IPS DF 4.7 (cell line): Measurements from ENCODE around the gene SNAP47.

ENCODE experiments used
- DNase-seq: peaks from one replicate; pipeline ENCODE4 v3.0.0-alpha.2; 2013; ENCODE audit warnings: low spot score; ENCODE audit errors: extremely low read depth

The SNAP47 gene

DNA sequence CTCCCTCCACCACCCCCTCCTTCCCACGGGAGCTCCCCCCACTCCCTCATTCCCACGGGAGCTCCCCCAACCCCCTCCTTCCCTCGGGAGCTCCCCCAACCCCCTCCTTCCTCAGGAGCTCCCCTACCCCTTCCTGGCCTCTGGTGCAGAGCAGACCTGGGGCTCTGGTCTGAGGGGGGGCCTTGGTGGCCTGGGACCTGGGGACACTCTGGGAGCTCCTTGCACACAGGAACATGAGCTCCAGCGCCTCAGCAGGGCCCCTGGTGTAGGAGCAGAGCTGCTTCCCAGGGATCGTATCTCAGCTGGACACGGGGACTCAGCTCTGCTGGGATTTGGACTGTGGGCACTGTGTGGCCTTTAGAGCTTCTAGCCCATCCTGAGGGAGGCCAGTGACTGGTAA lies 60.5 kb downstream of the SNAP47 start:
- no peak for DNase-seq

DNA sequence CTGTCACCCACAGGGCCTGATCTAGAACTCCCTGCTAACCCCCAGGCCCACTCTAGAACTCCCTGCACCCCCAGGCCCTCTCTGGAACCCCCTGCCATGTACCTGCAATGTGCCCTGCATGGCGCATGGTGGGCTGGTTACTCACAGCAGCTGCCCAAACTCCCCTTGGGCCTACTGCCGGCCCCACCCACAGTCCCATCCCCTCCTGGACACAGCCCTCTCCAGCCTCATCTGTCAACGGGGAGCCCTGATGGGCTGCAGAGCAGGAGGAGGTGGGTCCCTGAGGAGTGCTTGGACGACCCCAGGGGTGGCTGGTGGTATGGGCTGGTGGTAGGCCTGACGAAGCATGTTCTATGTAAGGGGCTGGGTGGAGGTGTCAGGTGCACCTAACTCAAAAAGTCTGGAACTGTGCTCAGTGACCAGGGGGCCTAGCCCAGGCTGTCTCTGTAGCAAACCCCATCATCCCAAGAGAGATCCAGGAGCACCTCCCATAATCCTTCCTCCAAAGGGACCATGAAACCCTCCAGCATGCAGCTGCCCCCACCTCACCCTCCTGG lies 61.2 kb downstream of the SNAP47 start:
- no peak for DNase-seq

DNA sequence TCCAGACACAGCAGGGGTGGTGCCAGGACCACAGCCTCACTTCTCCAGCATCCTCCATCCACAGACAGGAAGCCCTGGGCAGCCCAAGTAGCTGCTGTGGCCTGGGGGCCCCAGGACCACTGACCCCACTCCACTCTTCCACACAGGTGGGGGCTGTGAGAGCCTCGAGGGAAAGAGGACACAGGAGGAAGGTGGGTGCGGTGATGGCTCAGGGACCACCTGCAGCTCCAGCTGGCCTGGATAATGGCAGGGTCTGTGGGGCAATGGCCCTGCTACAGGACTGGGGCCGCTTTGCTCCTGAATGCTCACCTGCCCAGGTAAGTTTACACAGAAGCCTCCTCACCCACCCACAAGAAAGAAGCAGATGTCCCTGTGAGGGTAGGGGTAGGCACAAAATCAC lies 61.9 kb downstream of the SNAP47 start:
- DNase-seq, result no peak

DNA sequence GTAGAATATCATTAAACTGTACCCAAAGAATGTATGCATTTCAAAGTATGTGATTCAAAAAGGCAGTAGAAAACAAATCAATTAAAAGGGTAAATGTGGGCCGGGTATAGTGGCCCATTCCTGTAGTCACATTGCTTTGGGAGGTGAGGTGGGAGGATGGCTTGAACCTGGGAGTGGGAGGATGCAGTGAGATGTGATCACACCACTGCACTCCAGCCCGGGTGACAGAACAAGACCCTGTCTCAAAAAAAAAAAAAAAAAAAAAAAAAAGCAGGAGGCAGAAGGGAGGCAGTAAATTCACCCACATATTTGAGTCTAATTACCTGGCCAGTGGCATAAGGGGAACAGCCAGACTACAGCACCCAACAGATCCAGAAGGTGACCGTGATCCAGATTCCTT lies 62.4 kb downstream of the SNAP47 start:
- no peak for DNase-seq

DNA sequence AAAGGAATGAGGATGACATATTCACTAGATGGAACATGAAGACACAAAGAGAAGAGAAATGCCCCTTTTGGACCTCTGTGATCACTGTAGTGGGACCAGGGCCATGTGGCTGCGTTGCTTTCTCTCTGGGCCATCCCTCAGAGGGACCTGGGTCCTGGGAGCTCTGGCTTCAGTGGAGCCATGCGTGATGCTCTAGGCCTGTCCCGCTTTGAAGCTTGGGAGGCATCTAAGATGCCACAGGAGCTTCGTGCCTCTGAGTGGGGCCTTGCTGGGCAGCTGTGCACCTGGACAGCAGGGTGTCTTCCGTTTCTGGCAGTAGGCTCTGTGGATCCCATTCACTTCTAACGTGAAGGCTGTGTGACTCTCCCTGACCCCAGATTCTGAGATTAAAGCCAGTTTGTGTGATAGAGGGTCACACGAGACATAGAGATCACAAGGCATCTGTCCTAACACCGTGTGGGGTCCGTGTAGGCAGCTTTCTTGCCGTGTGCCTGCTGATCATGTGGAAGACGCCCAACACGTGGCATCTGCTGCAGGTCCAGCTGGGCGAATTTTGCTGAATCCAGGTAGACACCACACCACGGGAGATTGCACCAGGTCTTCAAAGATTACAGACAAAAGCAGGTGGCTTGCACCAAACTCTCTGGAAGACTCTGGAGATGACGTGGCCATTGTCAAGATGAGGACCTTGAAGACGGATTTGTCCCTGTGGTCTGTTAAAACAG lies 63.0 kb downstream of the SNAP47 start:
- DNase-seq, result no peak

DNA sequence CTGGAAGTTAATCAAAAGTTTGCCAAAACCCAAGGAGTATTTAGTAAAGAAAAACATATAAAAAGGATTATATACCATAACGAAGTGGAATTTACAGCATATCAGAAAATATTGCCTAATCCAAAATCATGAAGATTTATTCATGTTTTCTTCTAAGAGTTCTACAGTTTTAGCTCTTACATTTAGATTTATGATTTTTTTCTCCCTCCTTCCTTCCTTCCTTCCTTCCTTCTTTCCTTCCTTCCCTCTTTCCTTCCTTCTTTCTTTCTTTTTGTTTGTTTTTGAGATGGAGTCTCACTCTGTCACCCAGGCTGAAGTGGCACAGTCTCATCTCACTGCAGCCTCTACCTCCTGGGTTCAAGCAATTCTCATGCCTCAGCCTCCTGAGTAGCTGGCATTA lies 64.5 kb downstream of the SNAP47 start:
- no peak for DNase-seq

DNA sequence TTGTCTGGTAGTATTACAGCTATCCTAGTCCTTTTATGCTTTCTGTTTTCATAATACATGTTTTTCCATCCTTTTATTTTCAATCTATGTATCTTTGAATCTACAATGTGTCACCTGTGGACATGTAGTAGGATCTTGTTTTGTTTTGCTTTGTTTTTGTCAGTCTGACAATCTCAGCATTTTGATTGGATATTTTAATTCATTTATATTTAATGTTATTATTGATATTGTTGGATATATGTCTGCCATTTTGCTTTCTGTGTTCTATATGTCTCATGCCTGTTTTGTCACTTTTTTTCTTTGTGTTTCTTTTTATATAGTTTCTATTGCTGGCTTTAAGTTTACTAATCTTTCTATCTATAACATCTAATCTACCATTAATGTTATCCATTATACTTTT lies 68.7 kb downstream of the SNAP47 start:
- no peak for DNase-seq

DNA sequence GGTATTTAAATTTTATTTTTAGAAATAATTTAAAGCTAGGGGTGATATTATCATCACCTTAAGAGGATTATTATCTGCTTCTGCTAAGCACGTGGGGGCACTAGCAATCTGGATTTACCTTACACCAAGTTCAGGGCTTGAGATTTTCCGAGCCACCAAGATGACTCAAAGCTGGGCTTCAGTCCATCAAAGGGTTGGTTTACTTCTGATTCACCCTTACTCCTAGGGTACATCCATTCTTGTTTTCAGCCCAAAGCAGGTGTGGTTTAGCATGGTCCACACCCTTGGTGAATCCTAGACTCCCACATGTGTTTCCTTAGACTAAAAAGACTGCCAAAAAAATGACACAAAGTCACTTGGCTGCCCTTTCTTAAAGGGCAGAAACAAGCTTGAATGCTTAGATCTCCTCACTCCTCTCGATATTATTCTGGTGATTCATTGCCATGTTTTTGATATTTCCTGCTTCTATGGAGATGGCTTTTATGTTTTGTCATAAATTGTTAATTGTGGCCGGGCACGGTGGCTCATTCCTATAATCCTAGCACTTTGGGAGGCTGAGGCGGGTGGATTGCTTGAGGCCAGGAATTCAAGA lies 70.5 kb downstream of the SNAP47 start:
- DNase-seq, result no peak

DNA sequence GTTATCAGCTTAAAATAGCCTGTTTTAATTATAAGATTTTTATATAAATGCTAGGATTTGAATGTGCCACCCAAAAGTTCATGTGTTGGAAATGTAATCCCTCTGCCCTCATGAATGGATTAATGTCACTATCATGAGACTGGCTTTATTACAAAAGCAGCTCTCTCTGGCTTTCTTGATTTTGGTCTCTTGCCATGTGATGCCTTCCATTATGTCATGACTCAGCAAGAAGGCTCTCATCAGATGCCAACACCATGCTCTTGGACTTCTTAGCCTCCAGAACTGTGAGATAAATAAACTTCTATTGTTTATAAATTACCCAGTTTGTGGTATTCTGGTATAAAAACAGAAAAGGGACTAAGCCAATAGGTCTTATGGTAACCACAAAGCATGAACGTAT lies 73.3 kb downstream of the SNAP47 start:
- no peak for DNase-seq

DNA sequence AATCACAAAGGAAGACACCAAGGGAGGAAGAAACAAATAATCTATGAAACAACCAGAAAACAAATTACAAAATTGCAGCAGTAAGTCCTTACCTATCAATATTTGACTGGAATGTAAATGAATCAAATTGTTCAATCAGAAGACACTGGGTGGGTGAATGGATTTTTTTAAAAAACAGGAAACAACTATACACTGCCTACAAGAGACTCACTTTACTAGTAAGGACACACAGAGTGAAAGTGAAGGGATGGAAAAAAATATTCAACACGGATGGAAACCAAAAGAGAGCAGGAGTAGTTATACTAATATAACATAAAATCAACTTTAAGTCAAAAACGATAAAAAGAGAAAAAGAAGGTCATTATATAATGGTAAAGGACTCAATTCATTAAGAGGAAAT lies 73.8 kb downstream of the SNAP47 start:
- no peak for DNase-seq

DNA sequence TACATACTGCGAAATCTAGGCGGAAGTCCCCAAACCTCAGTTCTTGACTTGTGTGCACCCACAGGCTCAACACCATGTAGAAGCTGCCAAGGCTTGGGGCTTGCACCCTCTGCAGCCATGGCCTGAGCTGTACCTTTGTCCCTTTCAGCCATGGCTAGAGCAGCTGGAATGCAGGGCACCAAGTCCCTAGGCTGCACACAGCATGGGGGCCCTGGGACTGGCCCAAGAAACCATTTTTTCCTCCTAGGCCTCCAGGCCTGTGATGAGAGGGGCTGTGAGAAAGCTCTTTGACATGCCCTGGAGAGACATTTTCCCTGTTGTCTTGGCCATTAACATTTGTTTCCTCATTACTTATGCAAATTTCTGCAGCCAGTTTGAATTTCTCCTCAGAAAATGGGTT lies 78.7 kb downstream of the SNAP47 start:
- DNase-seq, result no peak

DNA sequence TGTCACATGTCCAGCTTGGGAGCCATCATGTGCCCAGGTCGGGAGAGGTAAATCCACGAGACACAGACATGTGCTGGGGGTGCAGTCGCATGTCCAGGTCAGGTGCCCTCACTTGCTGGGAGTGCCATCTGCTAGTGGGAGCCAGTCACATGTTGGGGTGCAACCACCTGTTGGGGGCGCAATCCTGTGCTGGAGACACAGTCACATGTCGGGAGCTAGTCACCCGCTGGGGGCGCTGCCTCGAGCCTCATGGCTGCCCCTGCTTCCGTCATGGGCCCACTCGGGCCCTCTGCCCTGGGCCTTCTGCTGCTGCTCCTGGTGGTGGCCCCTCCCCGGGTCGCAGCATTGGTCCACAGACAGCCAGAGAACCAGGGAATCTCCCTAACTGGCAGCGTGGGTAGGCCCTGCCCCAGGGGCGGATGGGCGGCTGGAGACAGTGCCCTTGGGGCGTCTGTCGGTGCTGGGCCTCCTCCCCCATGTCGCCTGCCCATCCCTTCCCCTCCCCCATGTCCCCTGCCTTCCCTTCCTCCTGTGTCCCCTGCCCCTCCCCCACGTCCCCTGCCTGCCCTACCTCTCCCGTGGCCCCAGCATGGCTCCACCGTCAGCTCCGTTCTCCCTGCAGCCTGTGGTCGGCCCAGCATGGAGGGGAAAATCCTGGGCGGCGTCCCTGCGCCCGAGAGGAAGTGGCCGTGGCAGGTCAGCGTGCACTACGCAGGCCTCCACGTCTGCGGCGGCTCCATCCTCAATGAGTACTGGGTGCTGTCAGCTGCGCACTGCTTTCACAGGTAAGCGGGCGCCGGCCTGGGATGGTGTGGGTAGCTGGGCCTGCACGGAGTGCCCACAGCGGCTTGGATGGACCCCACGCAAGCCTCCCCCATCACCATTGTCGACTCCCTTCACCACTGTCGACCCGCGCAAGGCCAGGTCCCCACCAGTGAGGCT lies 80.5 kb downstream of the SNAP47 start, which contains the start of gene PRSS38:
Gene PRSS38, plus strand, starts transcription at position 208 of the 942 bp plus-strand sequence. Its CDS starts 42 bp downstream, at position 250.
- no peak for DNase-seq

DNA sequence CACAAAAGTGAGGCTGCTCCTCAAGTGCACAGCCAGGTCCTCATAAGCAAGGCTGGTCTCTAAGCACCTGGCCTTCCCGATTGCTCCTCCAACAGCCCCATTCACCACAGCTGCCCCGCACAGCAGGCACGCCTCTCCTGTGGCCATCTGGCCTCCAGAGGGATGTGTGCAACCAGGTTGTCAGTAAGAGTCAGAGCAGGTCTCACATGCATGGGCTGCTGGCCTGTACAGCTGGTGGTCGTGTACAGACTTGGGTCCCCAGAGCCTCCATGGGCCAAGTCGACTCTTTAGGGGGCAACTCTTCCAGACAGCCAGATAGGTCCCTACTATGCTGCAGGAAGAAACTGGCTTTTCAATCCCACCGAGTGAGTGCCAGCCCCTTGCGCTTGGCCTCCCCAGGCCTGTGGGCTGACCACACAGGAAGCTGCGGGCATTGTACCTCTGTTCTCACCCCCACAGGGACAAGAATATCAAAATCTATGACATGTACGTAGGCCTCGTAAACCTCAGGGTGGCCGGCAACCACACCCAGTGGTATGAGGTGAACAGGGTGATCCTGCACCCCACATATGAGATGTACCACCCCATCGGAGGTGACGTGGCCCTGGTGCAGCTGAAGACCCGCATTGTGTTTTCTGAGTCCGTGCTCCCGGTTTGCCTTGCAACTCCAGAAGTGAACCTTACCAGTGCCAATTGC lies 81.7 kb downstream of the SNAP47 start:
- DNase-seq, result no peak

DNA sequence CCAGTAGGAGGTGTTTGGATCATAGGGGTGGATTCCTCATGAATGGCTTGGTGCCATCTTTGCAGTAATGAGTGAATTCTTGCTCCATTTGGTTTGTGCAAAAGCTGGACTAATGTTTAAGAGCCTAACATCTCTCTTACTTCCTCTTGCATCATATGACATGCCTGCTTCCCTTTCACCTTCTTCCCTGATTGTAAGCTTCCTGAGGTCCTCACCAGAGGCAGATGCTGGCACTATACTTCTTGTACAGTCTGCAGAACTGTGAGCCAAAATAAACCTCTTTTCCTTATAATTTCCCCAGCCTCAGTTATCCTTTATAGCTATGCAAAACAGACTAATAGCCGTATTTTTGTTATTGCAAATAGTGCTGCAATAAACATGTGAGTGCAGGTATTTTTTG lies 88.3 kb downstream of the SNAP47 start:
- no peak for DNase-seq

DNA sequence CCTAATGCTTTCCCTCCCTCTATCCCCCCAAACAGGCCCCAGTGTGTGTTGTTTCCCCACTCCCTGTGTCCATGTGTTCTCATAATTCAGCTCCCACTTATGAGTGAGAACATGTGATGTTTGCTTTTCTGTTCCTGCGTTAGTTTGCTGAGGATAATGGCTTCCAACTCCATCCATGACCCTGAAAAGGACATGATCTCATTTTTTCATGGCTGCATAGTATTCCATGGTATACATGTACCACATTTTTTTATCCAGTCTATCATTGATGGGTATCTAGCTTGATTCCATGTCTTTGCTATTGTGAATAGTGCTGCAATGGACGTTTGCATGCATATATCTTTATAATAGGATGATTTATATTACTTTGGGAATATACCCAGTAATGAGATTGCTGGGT lies 89.0 kb downstream of the SNAP47 start:
- no peak for DNase-seq

DNA sequence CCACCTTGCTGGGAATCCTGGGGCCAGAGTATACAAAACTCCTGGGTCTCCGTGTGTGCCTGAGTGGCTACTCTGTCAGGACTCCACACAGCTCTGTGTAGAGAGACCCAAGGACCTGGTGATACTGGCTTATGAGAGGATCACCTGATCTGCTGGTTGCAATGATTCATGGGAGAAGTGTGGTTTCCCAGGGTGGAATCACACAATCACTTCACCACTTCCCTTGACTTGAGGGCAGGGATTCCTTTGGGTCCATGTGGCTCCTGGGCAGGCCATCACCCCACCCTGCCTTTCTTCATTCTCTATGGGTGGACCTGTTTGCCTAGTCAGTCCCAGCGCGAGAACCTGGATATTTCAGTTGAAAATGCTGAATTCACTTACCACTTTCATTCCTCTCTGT lies 93.6 kb downstream of the SNAP47 start:
- no peak for DNase-seq
